ENCODE measurements around the gene TMEFF2. TPM values are rescaled to one million over a fixed set of nuclear protein-coding genes. Genes with fewer than 3 reads are reported as not detected.

The TMEFF2 gene
- total and polyA plus RNA-seq, 7 experiments from 2014 or later = not detected

GRCh38 chr2:192218377-192218776 is 23.6 kb upstream of the TMEFF2 start:
- Mint-ChIP-seq H3K27ac (no peak overlapping the region), H3K27me3 (peaks cover 0 to 30% (median 5%) of the 10 kb centered on the region in 5 donors), H3K36me3 (no peaks in the 10 kb centered on the region), H3K9me3 (peaks cover 0 to 3% (median 0%) of the 10 kb centered on the region in 11 donors), H3K4me1 (no peaks in the 10 kb centered on the region), H3K4me3 (no peak overlapping the region)
- Histone ChIP-seq H3K27me3 (ENCODE audit: control insufficient read depth in 2 of 2, insufficient read depth in 2 of 2, low read length in 2 of 2) (no peaks in the 10 kb centered on the region), H3K27ac (ENCODE audit: low read depth, low read length) (no peak overlapping the region), H3K4me1 (ENCODE audit: control insufficient read depth in 2 of 2, insufficient read depth in 2 of 2, low read length in 2 of 2) (no peaks in the 10 kb centered on the region), H3K4me3 (ENCODE audit: low read length) (no peak overlapping the region), H3K9me3 (ENCODE audit: control insufficient read depth in 2 of 3, low read length in 3 of 3) (no peaks in the 10 kb centered on the region), H3K36me3 (ENCODE audit: control insufficient read depth in 2 of 3, insufficient read depth in 3 of 3, low read length in 3 of 3) (no peaks in the 10 kb centered on the region)
- intact Hi-C loops (cut with micrococcal nuclease) = no loop called here
- POLR2A ChIA-PET = no interaction called here
- CTCF ChIA-PET = no interaction called here
- DNase-seq (no peak), ATAC-seq (no peak)

DNA sequence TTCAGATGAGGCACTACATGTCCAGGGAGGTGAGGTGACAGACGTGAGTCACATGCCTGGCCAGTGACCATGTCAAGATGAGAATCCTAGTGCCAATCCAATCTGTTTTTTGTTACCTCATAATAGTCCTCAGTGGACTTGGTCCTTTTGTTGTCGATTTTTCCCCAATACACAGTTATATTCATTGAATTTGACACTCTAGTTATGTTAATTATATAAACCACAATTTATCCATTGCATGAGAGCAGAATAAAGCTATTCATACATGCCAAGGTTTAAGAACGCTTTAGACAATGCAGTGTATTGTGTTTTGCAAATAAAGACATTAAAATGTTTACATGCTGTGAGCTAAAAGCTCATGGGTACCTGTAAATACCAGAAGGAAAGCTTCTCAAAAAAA is 21.6 kb upstream of the TMEFF2 start:
- no peak for DNase-seq
- CTCF ChIA-PET = no interaction called here
- POLR2A ChIA-PET = no interaction called here
- Mint-ChIP-seq H3K4me3 (no peak overlapping the region), H3K36me3 (no peaks in the 10 kb centered on the region), H3K9me3 (peaks cover 0 to 2% (median 0%) of the 10 kb centered on the region in 11 donors), H3K27ac (no peak overlapping the region), H3K4me1 (no peaks in the 10 kb centered on the region), H3K27me3 (peaks cover 0 to 30% (median 5%) of the 10 kb centered on the region in 5 donors)
- Histone ChIP-seq H3K9me3 (ENCODE audit: control insufficient read depth in 2 of 3, low read length in 3 of 3) (no peaks in the 10 kb centered on the region), H3K36me3 (ENCODE audit: control insufficient read depth in 2 of 3, insufficient read depth in 3 of 3, low read length in 3 of 3) (no peaks in the 10 kb centered on the region), H3K27ac (ENCODE audit: low read depth, low read length) (no peak overlapping the region), H3K4me3 (ENCODE audit: low read length) (no peak overlapping the region), H3K4me1 (ENCODE audit: control insufficient read depth in 2 of 2, insufficient read depth in 2 of 2, low read length in 2 of 2) (no peaks in the 10 kb centered on the region), H3K27me3 (ENCODE audit: control insufficient read depth in 2 of 2, insufficient read depth in 2 of 2, low read length in 2 of 2) (no peaks in the 10 kb centered on the region)
- ATAC-seq = no peak
- intact Hi-C loops (cut with micrococcal nuclease) = no loop called here

DNA sequence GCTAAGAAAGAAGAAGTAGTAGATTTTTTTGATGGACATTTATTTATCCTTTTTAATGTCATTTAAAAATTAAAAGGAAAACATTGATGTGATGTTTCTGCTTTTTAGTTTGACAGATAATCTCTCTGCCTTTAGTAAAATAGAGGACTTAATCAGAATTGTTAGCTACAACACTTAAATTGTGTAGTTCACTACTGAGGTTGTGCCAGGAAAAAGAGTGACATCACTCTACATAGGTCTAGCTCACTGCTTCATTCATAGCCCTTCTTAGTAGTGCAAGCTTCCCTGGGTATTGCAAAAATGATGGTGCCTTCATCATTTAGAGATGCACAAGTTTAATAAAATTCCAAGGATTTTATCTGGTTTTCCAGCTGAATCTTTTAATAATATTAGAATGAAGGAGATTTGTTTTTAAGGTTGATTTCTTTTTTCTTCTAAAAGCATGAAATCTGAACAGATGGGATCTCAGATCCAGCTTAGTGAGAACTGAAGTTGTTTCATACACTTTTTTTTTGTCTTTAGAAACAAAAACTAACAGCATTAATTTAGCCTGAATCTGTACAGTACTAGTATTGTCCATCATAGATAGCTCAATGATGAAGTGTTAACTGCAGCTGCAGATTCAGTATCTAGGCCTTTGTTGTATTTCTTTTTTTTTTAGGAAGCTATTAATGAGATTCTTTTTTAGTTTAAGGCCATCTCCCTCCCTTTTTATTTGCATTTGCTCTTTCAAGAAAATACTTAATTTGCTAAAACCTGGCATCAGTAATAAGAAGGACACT is 20.6 kb upstream of the TMEFF2 start:
- ATAC-seq (no peak), DNase-seq (no peak)
- Histone ChIP-seq H3K4me3 (ENCODE audit: low read length) (no peak overlapping the region), H3K36me3 (ENCODE audit: control insufficient read depth in 2 of 3, insufficient read depth in 3 of 3, low read length in 3 of 3) (no peaks in the 10 kb centered on the region), H3K9me3 (ENCODE audit: control insufficient read depth in 2 of 3, low read length in 3 of 3) (no peaks in the 10 kb centered on the region), H3K4me1 (ENCODE audit: control insufficient read depth in 2 of 2, insufficient read depth in 2 of 2, low read length in 2 of 2) (no peaks in the 10 kb centered on the region), H3K27ac (ENCODE audit: low read depth, low read length) (no peak overlapping the region), H3K27me3 (ENCODE audit: control insufficient read depth in 2 of 2, insufficient read depth in 2 of 2, low read length in 2 of 2) (no peaks in the 10 kb centered on the region)
- no peak overlapping the region for H3K27ac Mint-ChIP-seq
- ChIA-PET CTCF (no interaction called here), POLR2A (no interaction called here)
- intact Hi-C loops (cut with micrococcal nuclease) = no loop called here
- H3K36me3 Mint-ChIP-seq = no peaks in the 10 kb centered on the region
- H3K27me3 Mint-ChIP-seq = peaks cover 0 to 23% (median 5%) of the 10 kb centered on the region in 5 donors
- H3K9me3 Mint-ChIP-seq = peaks cover 0 to 2% (median 0%) of the 10 kb centered on the region in 11 donors
- no peak overlapping the region for H3K4me3 Mint-ChIP-seq
- H3K4me1 Mint-ChIP-seq = no peaks in the 10 kb centered on the region

DNA sequence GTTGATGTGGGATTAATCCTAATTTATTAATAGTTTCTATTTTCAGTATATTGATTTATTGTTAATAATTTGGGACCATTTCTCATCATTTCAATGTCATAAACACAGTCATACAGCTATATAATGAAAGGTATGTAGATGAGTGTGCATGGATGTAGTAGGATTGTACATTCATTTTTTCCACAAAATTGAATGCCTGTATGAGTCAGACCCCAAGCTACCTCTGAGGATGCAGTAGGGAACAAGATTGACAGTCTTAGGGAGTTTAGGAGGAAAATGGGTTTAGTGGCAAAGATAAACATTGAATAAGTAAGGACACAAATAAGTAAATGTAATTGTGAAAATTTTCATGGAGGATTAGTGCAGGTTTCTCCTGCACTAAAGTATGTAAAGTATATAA is 14.1 kb upstream of the TMEFF2 start:
- no peak overlapping the region for H3K4me3 Mint-ChIP-seq
- H3K27ac Mint-ChIP-seq = no peak overlapping the region
- peaks cover 0 to 1% (median 0%) of the 10 kb centered on the region in 11 donors for H3K9me3 Mint-ChIP-seq
- CTCF ChIA-PET = no interaction called here
- ATAC-seq (no peak), DNase-seq (no peak)
- POLR2A ChIA-PET = no interaction called here
- no peak overlapping the region for H3K27ac ChIP-seq (ENCODE audit: low read depth, low read length)
- no peaks in the 10 kb centered on the region for H3K4me1 ChIP-seq (ENCODE audit: control insufficient read depth in 2 of 2, insufficient read depth in 2 of 2, low read length in 2 of 2)
- no peak overlapping the region for H3K4me3 ChIP-seq (ENCODE audit: low read length)
- H3K9me3 ChIP-seq (ENCODE audit: control insufficient read depth in 2 of 3, low read length in 3 of 3) = no peaks in the 10 kb centered on the region
- no peaks in the 10 kb centered on the region for H3K4me1 Mint-ChIP-seq
- intact Hi-C loops (cut with micrococcal nuclease) = no loop called here
- no peaks in the 10 kb centered on the region for H3K27me3 ChIP-seq (ENCODE audit: control insufficient read depth in 2 of 2, insufficient read depth in 2 of 2, low read length in 2 of 2)
- peaks cover 0 to 16% (median 9%) of the 10 kb centered on the region in 5 donors for H3K27me3 Mint-ChIP-seq
- no peaks in the 10 kb centered on the region for H3K36me3 ChIP-seq (ENCODE audit: control insufficient read depth in 2 of 3, insufficient read depth in 3 of 3, low read length in 3 of 3)
- H3K36me3 Mint-ChIP-seq = no peaks in the 10 kb centered on the region

DNA sequence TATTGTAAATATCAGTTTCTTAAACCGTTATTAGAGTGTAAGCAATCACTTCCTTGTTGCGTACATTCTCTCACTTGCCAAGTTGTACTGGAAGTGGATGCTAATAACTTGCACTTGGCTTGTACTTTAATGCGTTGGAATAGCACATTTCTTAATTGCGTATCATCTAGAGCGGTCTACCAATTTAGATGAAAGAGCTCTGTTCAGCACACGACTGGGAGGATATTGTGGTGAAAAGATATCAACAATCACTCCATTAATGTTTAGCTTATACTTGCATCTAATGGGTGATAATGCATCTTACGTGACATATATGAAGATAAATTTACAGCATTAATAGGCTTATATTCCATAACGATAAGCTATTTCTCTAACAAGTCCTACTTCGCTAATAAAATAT is 11.7 kb upstream of the TMEFF2 start:
- H3K27ac Mint-ChIP-seq = no peak overlapping the region
- DNase-seq = no peak
- H3K36me3 Mint-ChIP-seq = no peaks in the 10 kb centered on the region
- peaks cover 0 to 1% (median 0%) of the 10 kb centered on the region in 11 donors for H3K9me3 Mint-ChIP-seq
- no peak for ATAC-seq
- H3K4me1 Mint-ChIP-seq = no peaks in the 10 kb centered on the region
- peaks cover 7 to 31% (median 17%) of the 10 kb centered on the region in 5 donors for H3K27me3 Mint-ChIP-seq
- Histone ChIP-seq H3K9me3 (ENCODE audit: control insufficient read depth in 2 of 3, low read length in 3 of 3) (no peaks in the 10 kb centered on the region), H3K4me1 (ENCODE audit: control insufficient read depth in 2 of 2, insufficient read depth in 2 of 2, low read length in 2 of 2) (no peaks in the 10 kb centered on the region), H3K27ac (ENCODE audit: low read depth, low read length) (no peak overlapping the region), H3K27me3 (ENCODE audit: control insufficient read depth in 2 of 2, insufficient read depth in 2 of 2, low read length in 2 of 2) (no peaks in the 10 kb centered on the region), H3K4me3 (ENCODE audit: low read length) (no peak overlapping the region), H3K36me3 (ENCODE audit: control insufficient read depth in 2 of 3, insufficient read depth in 3 of 3, low read length in 3 of 3) (no peaks in the 10 kb centered on the region)
- CTCF ChIA-PET = interaction anchor here (0.5 kb wide), 1 partner anchor 107 kb away, joined by 3 read pairs; no protein-coding TSS in a partner anchor
- POLR2A ChIA-PET = no interaction called here
- no peak overlapping the region for H3K4me3 Mint-ChIP-seq
- intact Hi-C loops (cut with micrococcal nuclease) = no loop called here

- no peak for ATAC-seq
- POLR2A ChIA-PET = no interaction called here
- H3K9me3 Mint-ChIP-seq = peaks cover 0 to under 1% (median 0%) of the 10 kb centered on the region in 11 donors
Measured at GRCh38 chr2:192203876-192204275, 9.1 kb upstream of the TMEFF2 start.

GRCh38 chr2:192202373-192202772 is 7.6 kb upstream of the TMEFF2 start:
- CTCF ChIA-PET = no interaction called here
- no peak overlapping the region for H3K4me3 Mint-ChIP-seq
- H3K9me3 Mint-ChIP-seq = no peaks in the 10 kb centered on the region
- peaks cover 27 to 41% (median 37%) of the 10 kb centered on the region in 5 donors for H3K27me3 Mint-ChIP-seq
- no peak overlapping the region for H3K27ac ChIP-seq (ENCODE audit: low read depth, low read length)
- DNase-seq (no peak), ATAC-seq (no peak)
- peaks cover 4 to 7% of the 10 kb centered on the region in 2 donors for H3K27me3 ChIP-seq (ENCODE audit: control insufficient read depth in 2 of 2, insufficient read depth in 2 of 2, low read length in 2 of 2)
- intact Hi-C loops (cut with micrococcal nuclease) = no loop called here
- H3K4me1 ChIP-seq (ENCODE audit: control insufficient read depth in 2 of 2, insufficient read depth in 2 of 2, low read length in 2 of 2) = no peaks in the 10 kb centered on the region
- POLR2A ChIA-PET = no interaction called here
- H3K36me3 Mint-ChIP-seq = no peaks in the 10 kb centered on the region
- no peak overlapping the region for H3K27ac Mint-ChIP-seq
- H3K36me3 ChIP-seq (ENCODE audit: control insufficient read depth in 2 of 3, insufficient read depth in 3 of 3, low read length in 3 of 3) = no peaks in the 10 kb centered on the region
- no peak overlapping the region for H3K4me3 ChIP-seq (ENCODE audit: low read length)
- H3K9me3 ChIP-seq (ENCODE audit: control insufficient read depth in 2 of 3, low read length in 3 of 3) = no peaks in the 10 kb centered on the region
- H3K4me1 Mint-ChIP-seq = no peaks in the 10 kb centered on the region

More at GRCh38 chr2:192203876-192204275, 9.1 kb upstream of the TMEFF2 start:
- H3K4me3 ChIP-seq (ENCODE audit: low read length) = no peak overlapping the region
- H3K27ac Mint-ChIP-seq = no peak overlapping the region
- no peaks in the 10 kb centered on the region for H3K27me3 ChIP-seq (ENCODE audit: control insufficient read depth in 2 of 2, insufficient read depth in 2 of 2, low read length in 2 of 2)
- no peaks in the 10 kb centered on the region for H3K36me3 ChIP-seq (ENCODE audit: control insufficient read depth in 2 of 3, insufficient read depth in 3 of 3, low read length in 3 of 3)
- no peaks in the 10 kb centered on the region for H3K36me3 Mint-ChIP-seq
- no peaks in the 10 kb centered on the region for H3K9me3 ChIP-seq (ENCODE audit: control insufficient read depth in 2 of 3, low read length in 3 of 3)
- no peak overlapping the region for H3K27ac ChIP-seq (ENCODE audit: low read depth, low read length)
- H3K4me1 ChIP-seq (ENCODE audit: control insufficient read depth in 2 of 2, insufficient read depth in 2 of 2, low read length in 2 of 2) = no peaks in the 10 kb centered on the region
- peaks cover 15 to 38% (median 28%) of the 10 kb centered on the region in 5 donors for H3K27me3 Mint-ChIP-seq
- H3K4me3 Mint-ChIP-seq = no peak overlapping the region
- CTCF ChIA-PET = no interaction called here
- H3K4me1 Mint-ChIP-seq = no peaks in the 10 kb centered on the region
- no peak for DNase-seq
- intact Hi-C loops (cut with micrococcal nuclease) = no loop called here

All from naive thymus-derived CD4-positive, alpha-beta T cell (primary cell).